GM18951 (cell line): Measurements from ENCODE around the gene GRHL3.

Experiments used
- POLR2A ChIP-seq: IDR thresholded peaks from 4 replicates; pipeline ENCODE4 v1.6.1; 2011; ENCODE audit warnings: mild to moderate bottlenecking; ENCODE audit not compliant: insufficient read length, insufficient read depth; ENCODE audit errors: extremely low read depth
- in situ Hi-C: fragments of 300-500 bp; cut with MboI; formaldehyde crosslinking; loops from one replicate; pipeline ENCODE4 v1.12.0; 2022; ENCODE audit warnings: low sequenced_read_pairs, mixed read lengths, inconsistent platforms; ENCODE audit not compliant: unreplicated experiment

The GRHL3 gene

GRCh38 chr1:24316645-24317044 lies 2.5 kb upstream of the GRHL3 start:
- TF ChIP-seq POLR2A: no peak
- in situ Hi-C loops: no loop called here

GRCh38 chr1:24317081-24317480 lies 2.1 kb upstream of the GRHL3 start:
- in situ Hi-C loops: no loop called here
- no peak for TF ChIP-seq POLR2A

- TF ChIP-seq POLR2A: no peak
- in situ Hi-C loops: no loop called here
Observed at GRCh38 chr1:24317956-24318614, 1.1 kb upstream of the GRHL3 start.

GRCh38 chr1:24318615-24319311 lies 394 bp upstream of the GRHL3 start:
- in situ Hi-C loops: no loop called here
- TF ChIP-seq POLR2A: no peak

GRCh38 chr1:24319962-24320361 lies 805 bp downstream of the GRHL3 start:
- in situ Hi-C loops: no loop called here
- TF ChIP-seq POLR2A: no peak

- in situ Hi-C loops: no loop called here
- TF ChIP-seq POLR2A: no peak
Observed at GRCh38 chr1:24321126-24321525, 2.0 kb downstream of the GRHL3 start.

- TF ChIP-seq POLR2A: no peak
- in situ Hi-C loops: no loop called here
Observed at GRCh38 chr1:24321697-24322469, 2.7 kb downstream of the GRHL3 start.

GRCh38 chr1:24322470-24323177 lies 3.5 kb downstream of the GRHL3 start:
- no peak for TF ChIP-seq POLR2A
- in situ Hi-C loops: no loop called here

- in situ Hi-C loops: no loop called here
- no peak for TF ChIP-seq POLR2A
Observed at GRCh38 chr1:24323281-24323680, 4.1 kb downstream of the GRHL3 start.

- TF ChIP-seq POLR2A: no peak
- in situ Hi-C loops: no loop called here
Observed at GRCh38 chr1:24324903-24325302, 5.7 kb downstream of the GRHL3 start.

GRCh38 chr1:24325587-24326449 lies 6.7 kb downstream of the GRHL3 start:
- in situ Hi-C loops: no loop called here
- no peak for TF ChIP-seq POLR2A

GRCh38 chr1:24327486-24327885 lies 8.3 kb downstream of the GRHL3 start:
- in situ Hi-C loops: no loop called here
- TF ChIP-seq POLR2A: no peak
